Kidney (tissue), 14 donors: ENCODE results near the gene CDK15. TPM values are rescaled to one million over a fixed set of nuclear protein-coding genes. Genes with fewer than 3 reads are reported as not detected.
A peak's percentile ranks its signal among the peaks of the same experiment; 100 is the strongest.

ENCODE experiments used
- DNase-seq, 5 donors: peaks; one replicate each; pipeline ENCODE4 v3.0.0-alpha.2; 2013 to 2020
- FAIRE-seq: peaks from 2 replicates; lab custom pipeline; 2012; peaks lifted over from hg19 to GRCh38; lab: Jason Lieb, UNC
- H3K27ac ChIP-seq, 2 donors: one replicate each; pipeline ENCODE4 v1.7.0; 2013; ENCODE audit warnings: low read depth in 2 of 2, low read length in 2 of 2, inconsistent platforms in 1 of 2
- H3K27me3 ChIP-seq: one replicate; pipeline ENCODE4 v1.7.1; 2013; ENCODE audit warnings: low read length, inconsistent platforms; ENCODE audit not compliant: control insufficient read depth, insufficient read depth
- H3K36me3 ChIP-seq, 3 donors: one replicate each; pipeline versions ENCODE4 v1.7.0 to v1.7.1; 2013; ENCODE audit warnings: low read length in 3 of 3, control low read depth in 1 of 3, inconsistent platforms in 1 of 3; ENCODE audit not compliant: insufficient read depth in 3 of 3, control insufficient read depth in 2 of 3
- H3K4me1 ChIP-seq, 3 donors: one replicate each; pipeline versions ENCODE4 v1.7.0 to v1.7.1; 2013; ENCODE audit warnings: low read length in 3 of 3, inconsistent platforms in 1 of 3, low read depth in 1 of 3; ENCODE audit not compliant: control insufficient read depth in 2 of 3, insufficient read depth in 2 of 3
- H3K4me3 ChIP-seq, 3 donors: one replicate each; pipeline versions ENCODE4 v1.7.0 to v1.8.1; 2013; ENCODE audit warnings: low read length in 3 of 3, control low read depth in 1 of 3, inconsistent platforms in 1 of 3
- H3K9ac ChIP-seq, 3 donors: one replicate each; pipeline versions ENCODE4 v1.7.0 to v1.7.1; 2013; ENCODE audit warnings: low read length in 3 of 3, control low read depth in 1 of 3, inconsistent platforms in 1 of 3
- H3K9me3 ChIP-seq, 3 donors: one replicate each; pipeline versions ENCODE4 v1.7.0 to v1.7.1; 2013; ENCODE audit warnings: low read length in 3 of 3, control low read depth in 1 of 3, inconsistent platforms in 1 of 3; ENCODE audit not compliant: control insufficient read depth in 2 of 3, insufficient read depth in 1 of 3
- CTCF ChIP-seq: IDR thresholded peaks from 3 replicates; pipeline ENCODE4 v1.5.1; 2012; ENCODE audit warnings: mild to moderate bottlenecking, moderate library complexity, borderline replicate concordance; ENCODE audit not compliant: insufficient read depth; ENCODE audit errors: extremely low read depth
- intact Hi-C: fragments of 100-400 bp; cut with DNase I; formaldehyde crosslinking; loops from one replicate; pipeline ENCODE4 v1.11.1; 2022
- polyA plus RNA-seq: library from polyadenylated mRNA; stranded (reverse); fragments of 350-450 nt; fragmentation: Illumina TruSeq; extraction: RNeasy Lipid Tissue Mini Kit (QIAGEN cat#74804); gene quantifications from one replicate; pipeline ENCODE4 v1.2.3, GENCODE V29; 2014; ENCODE audit warnings: low read depth, low replicate concordance; ENCODE audit not compliant: insufficient read depth
- total RNA-seq: library from RNA; stranded (reverse); fragmentation: NEBNext Ultra II Directional; extraction: Animal tissue kit (Norgen Biotek cat#: 25700); gene quantifications from one replicate; pipeline ENCODE4 v1.2.1, GENCODE V29; 2021
- donor health status: control.
- donor health status: control.
- donor health status: control.
- donor health status: control.
- donor health status: control.
- donor health status: DM: yes; HTN: yes; CAD: no.
- donor health status: Normal renal cell carcinoma (clear cell type).

Gene CDK15
- total and polyA plus RNA-seq, 2 donors from 2014 or later = 0.11 to 2.7 TPM

GRCh38 chr2:201880993-201881611 lies 74.8 kb downstream of the CDK15 start:
- intact Hi-C loops = no loop called here
- H3K4me1 ChIP-seq = peaks cover 3 to 17% (median 9%) of the 10 kb centered on the region in 3 donors
- no peaks in the 10 kb centered on the region for H3K9me3 ChIP-seq
- TF ChIP-seq CTCF = no peak
- peak in 2 of 5 donors; percentile 43 to 95 for DNase-seq
- H3K36me3 ChIP-seq = no peaks in the 10 kb centered on the region
- no peak for FAIRE-seq
- no peak overlapping the region for H3K9ac ChIP-seq
- H3K27me3 ChIP-seq = no peaks in the 10 kb centered on the region
- H3K4me3 ChIP-seq = no peak overlapping the region
- no peak overlapping the region for H3K27ac ChIP-seq

DNA sequence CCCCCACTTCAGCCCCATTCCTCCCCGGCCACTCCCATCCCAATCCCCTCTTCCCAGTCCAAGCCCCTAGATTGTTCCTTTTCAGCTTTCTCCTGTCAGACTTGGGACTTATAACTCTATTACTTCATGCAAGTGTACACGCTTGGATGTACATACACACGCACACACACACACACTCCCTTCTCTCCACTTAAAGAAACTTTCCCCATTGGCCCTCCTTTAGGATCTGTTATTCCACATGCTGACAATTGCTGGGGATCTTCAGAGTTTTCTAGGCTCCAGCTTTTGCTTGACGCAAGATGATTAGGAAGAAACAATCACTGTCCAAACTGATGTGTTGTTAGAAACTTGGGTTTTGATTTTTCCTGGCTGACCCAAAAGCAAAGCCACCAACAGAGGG lies 75.4 kb downstream of the CDK15 start:
- FAIRE-seq (no peak), DNase-seq (no peak)
- H3K4me3 ChIP-seq = no peak overlapping the region
- intact Hi-C loops = no loop called here
- no peaks in the 10 kb centered on the region for H3K36me3 ChIP-seq
- no peaks in the 10 kb centered on the region for H3K27me3 ChIP-seq
- H3K4me1 ChIP-seq = peaks cover 3 to 17% (median 9%) of the 10 kb centered on the region in 3 donors
- no peak for TF ChIP-seq CTCF
- no peaks in the 10 kb centered on the region for H3K9me3 ChIP-seq
- H3K27ac ChIP-seq = no peak overlapping the region
- H3K9ac ChIP-seq = no peak overlapping the region

GRCh38 chr2:201882353-201883090 lies 76.2 kb downstream of the CDK15 start:
- Histone ChIP-seq H3K9me3 (no peaks in the 10 kb centered on the region), H3K4me1 (peaks cover 3 to 17% (median 9%) of the 10 kb centered on the region in 3 donors), H3K36me3 (no peaks in the 10 kb centered on the region), H3K27ac (no peak overlapping the region), H3K4me3 (no peak overlapping the region), H3K9ac (no peak overlapping the region), H3K27me3 (no peaks in the 10 kb centered on the region)
- TF ChIP-seq CTCF = no peak
- FAIRE-seq = no peak
- DNase-seq = peak in 3 of 5 donors; percentile 27 to 61 (median 50)
- intact Hi-C loops = no loop called here
